Psoas muscle (tissue), 8 donors: ENCODE measurements around the gene ABCB9. TPM values are rescaled to one million over a fixed set of nuclear protein-coding genes. Genes with fewer than 3 reads are reported as not detected.
A peak's percentile ranks its signal among the peaks of the same experiment; 100 is the strongest.

Experiments
- ATAC-seq, 4 donors: fragments of 200-7000 bp; cut with Tn5 transposase; one replicate each; pipeline ENCODE4 v1.9.1; 2020; ENCODE audit warnings: moderate library complexity in 3 of 4, mild to moderate bottlenecking in 2 of 4
- DNase-seq, 2 donors: peaks; one replicate each; pipeline ENCODE4 v3.0.0-alpha.2; 2020
- H3K27ac ChIP-seq: fragments of 200-600 bp; one replicate; pipeline ENCODE4 v1.8.0; 2022
- H3K27me3 ChIP-seq, 3 donors: fragments of 200-600 bp in 1 of 3; one replicate each; pipeline versions ENCODE4 v1.6.1 to v1.8.0; 2013 to 2022; ENCODE audit warnings: low read length in 2 of 3, mild to moderate bottlenecking in 2 of 3, moderate library complexity in 1 of 3; ENCODE audit not compliant: insufficient read depth in 3 of 3
- H3K36me3 ChIP-seq, 2 donors: fragments of 200-600 bp in 1 of 2; one replicate each; pipeline versions ENCODE4 v1.6.1 to v1.8.0; 2013 to 2022; ENCODE audit warnings: low read depth in 1 of 2, mild to moderate bottlenecking in 1 of 2, moderate library complexity in 1 of 2; ENCODE audit not compliant: insufficient read depth in 1 of 2
- H3K4me1 ChIP-seq: fragments of 200-600 bp; one replicate; pipeline ENCODE4 v1.8.0; 2022
- H3K4me3 ChIP-seq: fragments of 200-600 bp; one replicate; pipeline ENCODE4 v1.8.0; 2022; ENCODE audit warnings: mild to moderate bottlenecking
- H3K9me3 ChIP-seq: fragments of 200-600 bp; one replicate; pipeline ENCODE4 v1.8.0; 2022
- WGBS, 3 donors: extraction: QIAGEN DNeasy Blood & Tissue Kit; methylation state at CpG; one replicate each; pipeline versions ENCODE4 v1.1.6 to v1.1.7; 2013; 5-methylcytosine and 5-hydroxymethylcytosine counted together
- intact Hi-C, 2 donors: fragments of 100-400 bp; cut with DNase I; formaldehyde crosslinking; loops; one replicate each; pipeline versions ENCODE4 v1.11.0 to v1.14.2; 2022
- polyA plus RNA-seq, 3 donors: library from polyadenylated mRNA; stranded (reverse); fragments of 200-250 nt; gene quantifications; one replicate each; pipeline ENCODE4 v1.2.3, GENCODE V29; 2013
- total RNA-seq, 4 donors: library from RNA; stranded (reverse); fragmentation: NEBNext Ultra II Directional in 2 of 4; extraction: Animal tissue kit (Norgen Biotek cat#: 25700) in 2 of 4; gene quantifications; one replicate each; pipeline versions ENCODE4 v1.2.1 to v1.2.4, GENCODE V29; 2021 to 2023
- TF ChIP-seq, protein P1 (sequence below): fragments of 200-600 bp; IDR thresholded peaks from one replicate; pipeline ENCODE4 v1.8.0; 2022; ENCODE audit warnings: antibody characterized with exemption
- donor health status: healthy with polysubstance abuse.
- donor health status: DM: no; HTN: no; CAD: no; lungs with moderate emphysema.
- donor health status: Bipolar disorder and iron deficiency.
- donor health status: healthy.
- donor health status: DM: yes; HTN: yes; CAD: no.
- donor health status: DM: no; HTN: no; CAD: no.
- donor health status: DM: no; HTN: no; CAD: no.
- donor health status: DM: yes; HTN: yes; CAD: no.

ABCB9 gene
- total and polyA plus RNA-seq, 7 donors = 0.47 to 1.1 (median 0.62) TPM

DNA sequence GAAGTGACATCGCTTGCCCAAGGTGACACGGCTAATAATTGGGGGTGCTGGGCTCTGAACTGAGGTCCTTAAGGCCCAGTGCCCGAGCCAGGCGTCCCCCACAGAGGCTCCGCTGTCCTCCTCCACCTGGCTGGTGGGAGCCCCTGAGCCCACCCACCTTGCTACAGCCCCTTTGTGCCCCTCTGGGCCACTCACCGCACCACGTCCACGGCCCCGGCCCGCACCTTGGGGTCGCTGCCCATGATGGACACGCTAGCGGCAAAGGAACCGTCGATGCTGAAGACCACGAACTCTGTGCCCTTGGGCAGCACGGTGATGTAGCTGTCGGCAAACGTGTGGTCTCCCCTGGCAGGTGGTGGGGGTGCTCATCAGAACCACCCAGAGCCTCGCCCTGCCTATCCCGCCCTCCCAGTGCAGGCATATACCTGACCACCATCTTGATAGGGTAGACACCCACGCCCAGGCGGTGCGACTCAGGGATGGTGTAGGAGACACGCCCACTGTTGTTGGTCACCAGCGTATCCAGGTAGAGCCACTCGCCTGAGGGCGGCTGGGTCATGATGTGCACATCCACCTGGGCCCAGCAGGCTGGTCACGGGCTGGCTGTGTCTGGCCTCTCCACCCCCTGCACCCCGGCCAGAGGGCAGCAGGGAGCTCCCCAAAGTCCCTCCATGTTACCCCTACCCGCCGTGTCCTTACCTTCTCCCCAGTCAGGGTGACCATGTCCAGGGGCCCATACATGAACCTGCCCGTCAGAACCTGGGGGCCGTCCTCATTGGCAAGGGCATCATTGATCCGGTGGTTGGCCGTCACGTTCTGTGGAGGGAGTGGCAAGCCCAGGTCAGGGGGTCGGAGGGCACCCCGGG lies 21.1 kb upstream of the ABCB9 start:
- DNase-seq (peak in 1 of 2 donors; percentile 50), ATAC-seq (no peak)
- Histone ChIP-seq H3K9me3 (no peaks in the 10 kb centered on the region), H3K36me3 (peaks cover 0 to 46% of the 10 kb centered on the region in 2 donors), H3K4me3 (no peak overlapping the region), H3K27ac (no peak overlapping the region), H3K4me1 (peaks cover 21% of the 10 kb centered on the region), H3K27me3 (no peaks in the 10 kb centered on the region)
- WGBS, 3 donors = 90 to 93% (median 92%) methylated on average over 39 of the region's 39 CpGs
- TF ChIP-seq, protein P1, sequence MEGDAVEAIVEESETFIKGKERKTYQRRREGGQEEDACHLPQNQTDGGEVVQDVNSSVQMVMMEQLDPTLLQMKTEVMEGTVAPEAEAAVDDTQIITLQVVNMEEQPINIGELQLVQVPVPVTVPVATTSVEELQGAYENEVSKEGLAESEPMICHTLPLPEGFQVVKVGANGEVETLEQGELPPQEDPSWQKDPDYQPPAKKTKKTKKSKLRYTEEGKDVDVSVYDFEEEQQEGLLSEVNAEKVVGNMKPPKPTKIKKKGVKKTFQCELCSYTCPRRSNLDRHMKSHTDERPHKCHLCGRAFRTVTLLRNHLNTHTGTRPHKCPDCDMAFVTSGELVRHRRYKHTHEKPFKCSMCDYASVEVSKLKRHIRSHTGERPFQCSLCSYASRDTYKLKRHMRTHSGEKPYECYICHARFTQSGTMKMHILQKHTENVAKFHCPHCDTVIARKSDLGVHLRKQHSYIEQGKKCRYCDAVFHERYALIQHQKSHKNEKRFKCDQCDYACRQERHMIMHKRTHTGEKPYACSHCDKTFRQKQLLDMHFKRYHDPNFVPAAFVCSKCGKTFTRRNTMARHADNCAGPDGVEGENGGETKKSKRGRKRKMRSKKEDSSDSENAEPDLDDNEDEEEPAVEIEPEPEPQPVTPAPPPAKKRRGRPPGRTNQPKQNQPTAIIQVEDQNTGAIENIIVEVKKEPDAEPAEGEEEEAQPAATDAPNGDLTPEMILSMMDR = no peak
- intact Hi-C loops = no loop called here

DNA sequence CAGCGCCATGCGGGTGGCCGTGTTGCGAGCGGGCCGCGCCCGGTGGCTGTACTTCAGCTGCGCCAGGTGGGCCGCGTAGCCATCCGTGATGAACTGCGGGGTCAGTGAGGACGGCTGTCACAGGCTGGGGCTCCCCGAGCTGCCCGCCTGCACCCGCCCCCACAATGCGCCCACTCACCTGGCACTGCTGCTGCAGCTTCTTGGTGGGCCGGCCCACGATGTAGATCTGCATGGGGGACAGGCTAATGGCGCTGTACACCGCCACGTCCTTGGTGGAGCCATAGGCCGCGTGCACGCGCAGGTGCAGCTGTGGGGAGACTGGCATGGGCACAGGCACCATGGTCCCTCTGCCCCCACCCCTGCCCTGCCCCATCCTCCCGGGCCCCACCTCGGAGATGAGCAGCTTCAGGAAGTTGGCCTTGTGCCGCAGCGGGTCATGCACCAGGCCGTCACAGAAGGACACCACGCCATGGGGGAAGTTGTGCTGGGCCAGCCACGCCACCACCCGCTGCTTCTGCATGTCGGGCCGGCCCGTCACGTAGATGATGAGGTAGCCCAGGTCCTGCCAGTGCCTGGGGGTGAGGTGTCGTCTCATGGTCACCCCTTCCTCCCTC lies 20.1 kb upstream of the ABCB9 start:
- Histone ChIP-seq H3K9me3 (no peaks in the 10 kb centered on the region), H3K27me3 (no peaks in the 10 kb centered on the region), H3K36me3 (peaks cover 0 to 51% of the 10 kb centered on the region in 2 donors), H3K4me3 (no peak overlapping the region), H3K27ac (no peak overlapping the region), H3K4me1 (peaks cover 30% of the 10 kb centered on the region)
- TF ChIP-seq, protein P1 = no peak
- intact Hi-C loops = no loop called here
- DNase-seq = peak in 1 of 2 donors; percentile 49
- no peak for ATAC-seq
- 94 to 96% (median 95%) methylated on average over 40 of the region's 40 CpGs for WGBS, 3 donors

DNA sequence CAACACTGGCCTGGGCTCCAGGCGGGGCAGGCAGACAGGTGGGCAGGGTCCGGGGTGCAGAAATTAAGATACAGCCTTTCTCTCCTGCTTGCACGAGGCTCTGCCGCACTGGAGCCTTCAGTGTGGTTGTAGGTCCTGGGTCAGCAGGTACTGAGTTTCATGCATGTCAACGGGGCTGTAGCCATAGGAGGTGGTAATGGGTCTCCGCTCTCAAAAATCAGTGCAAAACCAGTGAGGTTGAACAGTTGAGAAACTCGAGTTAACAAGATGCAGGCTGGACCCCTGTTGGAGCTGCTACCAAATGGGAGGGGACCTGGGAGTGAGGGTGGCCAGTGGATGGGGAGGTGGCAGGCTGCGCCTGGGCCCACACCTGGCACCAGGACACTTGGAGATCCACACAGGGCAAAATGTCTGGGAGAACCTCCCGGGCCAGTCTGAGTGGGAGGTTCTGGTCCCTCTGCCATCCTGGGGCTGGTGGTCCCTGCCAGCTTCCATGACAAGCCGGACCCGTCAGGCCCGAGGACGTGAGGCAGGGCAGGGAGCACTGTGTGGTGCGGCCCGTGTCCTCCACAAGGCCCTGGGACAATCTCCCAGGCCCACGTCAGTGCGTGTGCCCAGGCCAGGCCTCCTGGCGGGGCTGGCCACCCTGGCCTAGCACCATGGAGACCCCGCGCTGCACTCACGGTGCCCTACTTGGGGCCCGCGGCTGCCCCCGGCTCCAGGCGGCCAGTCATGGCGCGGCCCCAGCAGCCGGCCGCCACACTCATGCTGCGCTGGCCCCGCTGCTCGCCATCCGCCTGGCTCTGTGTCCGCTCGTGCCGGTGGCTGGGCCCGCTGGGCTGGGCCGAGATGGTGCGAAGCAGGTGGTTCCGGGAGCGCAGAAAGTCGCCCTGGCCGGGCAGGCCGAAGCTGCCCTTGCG lies 19.3 kb upstream of the ABCB9 start:
- Histone ChIP-seq H3K27ac (peak overlapping the region; percentile 46), H3K4me3 (no peak overlapping the region), H3K27me3 (no peaks in the 10 kb centered on the region), H3K36me3 (peaks cover 0 to 51% of the 10 kb centered on the region in 2 donors), H3K4me1 (peaks cover 34% of the 10 kb centered on the region), H3K9me3 (no peaks in the 10 kb centered on the region)
- DNase-seq (peak in 1 of 2 donors; percentile 45), ATAC-seq (no peak)
- 88 to 90% (median 89%) methylated on average over 33 to 45 of the region's 45 CpGs for WGBS, 3 donors
- intact Hi-C loops = no loop called here
- TF ChIP-seq, protein P1 = no peak

DNA sequence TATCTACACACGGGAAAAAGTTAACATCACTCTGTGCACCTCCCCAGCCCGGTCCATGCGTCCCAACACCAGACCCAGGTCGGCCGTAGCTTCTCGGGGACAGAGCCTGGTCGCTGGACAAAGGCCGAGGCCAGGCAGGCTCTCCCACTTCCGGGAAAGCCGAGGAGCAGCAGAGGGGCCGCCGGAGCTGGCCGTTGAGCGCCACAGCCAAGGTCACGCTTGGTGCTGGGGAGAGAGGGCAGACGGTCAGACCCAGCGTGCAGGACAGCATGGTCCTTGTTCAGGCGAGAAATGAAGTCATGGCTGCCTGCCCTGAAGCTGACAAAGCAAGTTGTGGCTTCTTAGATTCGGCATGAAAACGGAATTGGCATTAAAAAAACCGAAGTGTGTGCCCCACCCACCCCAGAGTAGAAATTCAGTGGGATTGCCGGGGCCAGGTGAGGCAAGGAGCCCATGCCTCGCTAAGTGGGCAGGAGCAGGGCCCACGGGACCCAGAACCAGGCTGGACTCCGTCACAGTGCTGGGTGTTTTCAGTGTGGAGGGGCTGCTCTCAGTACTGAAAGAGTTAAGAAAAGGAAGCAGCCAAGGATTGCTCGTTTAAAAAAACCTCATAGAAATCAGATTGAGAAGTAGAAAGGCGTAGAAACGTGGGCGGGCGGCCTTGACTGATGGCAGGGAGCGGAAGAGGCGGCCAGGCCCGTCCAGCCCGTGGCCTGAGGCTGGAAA lies 18.5 kb upstream of the ABCB9 start:
- peaks cover 0 to 51% of the 10 kb centered on the region in 2 donors for H3K36me3 ChIP-seq
- H3K4me1 ChIP-seq = peaks cover 38% of the 10 kb centered on the region
- ATAC-seq (peak in 1 of 4 donors; percentile 10), DNase-seq (peak; percentile 47 to 72)
- peak overlapping the region; percentile 7 for H3K4me3 ChIP-seq
- intact Hi-C loops = loop anchor here in 1 of 2 donors (5.0 kb wide), 1 partner anchor 168 kb away; the partner anchor contains the start of gene PITPNM2
- WGBS, 3 donors = 26 to 32% (median 28%) methylated on average over 34 of the region's 34 CpGs
- H3K9me3 ChIP-seq = no peaks in the 10 kb centered on the region
- H3K27me3 ChIP-seq = no peaks in the 10 kb centered on the region
- TF ChIP-seq, protein P1 = no peak
- H3K27ac ChIP-seq = peak overlapping the region; percentile 46
